ENCODE measurements around the gene HOXB7. TPM values are rescaled to one million over a fixed set of nuclear protein-coding genes. Genes with fewer than 3 reads are reported as not detected.

HOXB7 gene
- total RNA-seq, 2 experiments from 2014 or later: 9.2 to 16.3 TPM

GRCh38 chr17:48634493-48635208 lies 23.8 kb upstream of the HOXB7 start:
- H3K27ac ChIP-seq (ENCODE audit: low read depth, low read length, poor library complexity, severe bottlenecking): no peak overlapping the region
- no peak for DNase-seq (ENCODE audit: low spot score)
- H3K4me2 ChIP-seq (ENCODE audit: low read length): no peak overlapping the region
- H3K4me1 ChIP-seq (ENCODE audit: insufficient read depth, low read length, poor library complexity, severe bottlenecking): no peaks in the 10 kb centered on the region
- POLR2A ChIA-PET: no interaction called here
- CTCF ChIA-PET (ENCODE audit: unreplicated experiment): no interaction called here
- no peak for TF ChIP-seq CTCF (conservative IDR thresholded peaks at IDR 0.05; ENCODE audit: low read length)
- no peak for TF ChIP-seq EZH2phosphoT487 (IDR thresholded peaks at IDR 0.05; ENCODE audit: borderline replicate concordance, low read depth, low read length)
- H3K36me3 ChIP-seq (ENCODE audit: insufficient read depth, low read length): no peaks in the 10 kb centered on the region
- BruUV-seq (replicated peaks): no TSS peak
- no peaks in the 10 kb centered on the region for H3K9me3 ChIP-seq (ENCODE audit: low read length)
- intact Hi-C loops (cut with micrococcal nuclease; ENCODE audit: unreplicated experiment): no loop called here
- no peak overlapping the region for H2AFZ ChIP-seq (ENCODE audit: low read length)
- no peaks in the 10 kb centered on the region for H3K9me2 ChIP-seq (ENCODE audit: insufficient read depth, low read length)
- no peaks in the 10 kb centered on the region for H4K20me1 ChIP-seq (ENCODE audit: insufficient read depth, low read length)
- H3K79me2 ChIP-seq (ENCODE audit: insufficient read depth, low read depth, low read length): no peaks in the 10 kb centered on the region
- H3K4me3 ChIP-seq (ENCODE audit: low read depth, low read length, poor library complexity, severe bottlenecking): no peak overlapping the region

GRCh38 chr17:48633266-48633677 lies 22.5 kb upstream of the HOXB7 start:
- Histone ChIP-seq H3K4me3 (ENCODE audit: low read depth, low read length, poor library complexity, severe bottlenecking) (no peak overlapping the region), H3K9me2 (ENCODE audit: insufficient read depth, low read length) (no peaks in the 10 kb centered on the region), H3K79me2 (ENCODE audit: insufficient read depth, low read depth, low read length) (no peaks in the 10 kb centered on the region), H3K36me3 (ENCODE audit: insufficient read depth, low read length) (no peaks in the 10 kb centered on the region), H4K20me1 (ENCODE audit: insufficient read depth, low read length) (no peaks in the 10 kb centered on the region), H3K4me2 (ENCODE audit: low read length) (no peak overlapping the region), H2AFZ (ENCODE audit: low read length) (no peak overlapping the region), H3K9me3 (ENCODE audit: low read length) (no peaks in the 10 kb centered on the region), H3K27ac (ENCODE audit: low read depth, low read length, poor library complexity, severe bottlenecking) (no peak overlapping the region), H3K4me1 (ENCODE audit: insufficient read depth, low read length, poor library complexity, severe bottlenecking) (no peaks in the 10 kb centered on the region)
- DNase-seq (ENCODE audit: low spot score): no peak
- POLR2A ChIA-PET: no interaction called here
- CTCF ChIA-PET (ENCODE audit: unreplicated experiment): no interaction called here
- TF ChIP-seq EZH2phosphoT487 (IDR thresholded peaks at IDR 0.05; ENCODE audit: borderline replicate concordance, low read depth, low read length) (no peak), CTCF (conservative IDR thresholded peaks at IDR 0.05; ENCODE audit: low read length) (no peak)
- no TSS peak for BruUV-seq (replicated peaks)
- intact Hi-C loops (cut with micrococcal nuclease; ENCODE audit: unreplicated experiment): no loop called here

- no peak overlapping the region for H3K4me2 ChIP-seq (ENCODE audit: low read length)
- no peaks in the 10 kb centered on the region for H3K9me2 ChIP-seq (ENCODE audit: insufficient read depth, low read length)
- CTCF ChIA-PET (ENCODE audit: unreplicated experiment): no interaction called here
These were observed 21.9 kb upstream of the HOXB7 start for GRCh38 chr17:48632579-48633265.

More at GRCh38 chr17:48632579-48633265, 21.9 kb upstream of the HOXB7 start:
- Histone ChIP-seq H3K9me3 (ENCODE audit: low read length) (no peaks in the 10 kb centered on the region), H2AFZ (ENCODE audit: low read length) (no peak overlapping the region), H3K27ac (ENCODE audit: low read depth, low read length, poor library complexity, severe bottlenecking) (no peak overlapping the region), H4K20me1 (ENCODE audit: insufficient read depth, low read length) (no peaks in the 10 kb centered on the region), H3K79me2 (ENCODE audit: insufficient read depth, low read depth, low read length) (no peaks in the 10 kb centered on the region), H3K4me3 (ENCODE audit: low read depth, low read length, poor library complexity, severe bottlenecking) (no peak overlapping the region), H3K4me1 (ENCODE audit: insufficient read depth, low read length, poor library complexity, severe bottlenecking) (no peaks in the 10 kb centered on the region), H3K36me3 (ENCODE audit: insufficient read depth, low read length) (no peaks in the 10 kb centered on the region)
- BruUV-seq (replicated peaks): no TSS peak
- intact Hi-C loops (cut with micrococcal nuclease; ENCODE audit: unreplicated experiment): no loop called here
- no peak for DNase-seq (ENCODE audit: low spot score)
- no peak for TF ChIP-seq CTCF (conservative IDR thresholded peaks at IDR 0.05; ENCODE audit: low read length)
- TF ChIP-seq EZH2phosphoT487 (IDR thresholded peaks at IDR 0.05; ENCODE audit: borderline replicate concordance, low read depth, low read length): no peak
- POLR2A ChIA-PET: no interaction called here

Measured in OCI-LY7 (cell line).